Suprapubic skin (tissue), 3 donors: ENCODE results near the gene G6PC3.

Experiments used
- CTCF ChIP-seq, 2 donors: fragments of 200-600 bp in 1 of 2; fragments of 450-650 bp in 1 of 2; sonication (generic) in 1 of 2; IDR thresholded peaks; one replicate each; pipeline ENCODE4 v1.5.1; 2016 to 2019; ENCODE audit warnings: antibody characterized with exemption in 2 of 2, mild to moderate bottlenecking in 1 of 2, moderate library complexity in 1 of 2
- EP300 ChIP-seq: sonication (generic); formaldehyde crosslinking; IDR thresholded peaks from one replicate; pipeline ENCODE4 v1.6.1; 2017; ENCODE audit warnings: antibody characterized with exemption

- no peak for TF ChIP-seq EP300
- no peak for TF ChIP-seq CTCF (IDR thresholded peaks at IDR 0.05)
These were observed 33.1 kb upstream of the G6PC3 start for GRCh38 chr17:44037471-44037870.
